Measurements from ENCODE around the gene PRTG.
"Not testable (repeated sequence)": the region's sequence is repeated elsewhere in the genome, so short reads cannot be mapped to it uniquely, and the experiment has no call there.

The PRTG gene

GRCh38 chr15:55601374-55601773 is 141.6 kb downstream of the PRTG start:
- WGBS = 96% methylated on average over 4 of the region's 5 CpGs

GRCh38 chr15:55599439-55599838 is 143.5 kb downstream of the PRTG start:
- H3K14ac ChIP-seq (ENCODE audit: low read length in 2 of 2) = no peak overlapping the region
- H2BK5ac ChIP-seq (ENCODE audit: low read depth, low read length, poor library complexity, severe bottlenecking) = no peak overlapping the region
- H3K23ac ChIP-seq (ENCODE audit: low read length in 2 of 2) = no peak overlapping the region
- no peak overlapping the region for H2BK15ac ChIP-seq (ENCODE audit: low read depth, poor library complexity, severe bottlenecking)
- H3K27ac ChIP-seq (ENCODE audit: low read length, poor library complexity, severe bottlenecking) = no peak overlapping the region
- no peak overlapping the region for H3K4me3 ChIP-seq (ENCODE audit: insufficient read depth in 1 of 2, low read depth in 1 of 2, low read length in 2 of 2)
- H3K4me1 ChIP-seq (ENCODE audit: control insufficient read depth, insufficient read depth, low read depth, low read length) = no peaks in the 10 kb centered on the region
- DNase-seq = no peak
- no peak overlapping the region for H2BK12ac ChIP-seq (ENCODE audit: low read length in 2 of 2)
- no peaks in the 10 kb centered on the region for H3K9me3 ChIP-seq (ENCODE audit: control insufficient read depth, low read length)
- H3K18ac ChIP-seq (ENCODE audit: low read depth in 1 of 2, low read length in 2 of 2) = no peak overlapping the region
- no peak overlapping the region for H3K9ac ChIP-seq (ENCODE audit: low read length)
- no peak overlapping the region for H3K4ac ChIP-seq (ENCODE audit: low read depth in 1 of 2, low read length in 2 of 2)
- H2AFZ ChIP-seq (ENCODE audit: low read depth, low read length) = no peak overlapping the region
- no peaks in the 10 kb centered on the region for H3K36me3 ChIP-seq (ENCODE audit: control insufficient read depth in 1 of 2, insufficient read depth in 2 of 2, low read depth in 1 of 2, low read length in 2 of 2)
- 98% methylated on average over 3 of the region's 3 CpGs for WGBS
- no peak overlapping the region for H3K4me2 ChIP-seq (ENCODE audit: low read length, poor library complexity, severe bottlenecking)
- H2AK5ac ChIP-seq (ENCODE audit: low read length, severe bottlenecking) = no peak overlapping the region
- H3K79me1 ChIP-seq (replicated peaks; ENCODE audit: low read length, poor library complexity, severe bottlenecking) = no peaks in the 10 kb centered on the region
- H2BK120ac ChIP-seq (ENCODE audit: low read depth, low read length) = no peak overlapping the region
- no peaks in the 10 kb centered on the region for H3K27me3 ChIP-seq (ENCODE audit: control insufficient read depth in 1 of 2, insufficient read depth in 1 of 2, low read length in 2 of 2)
- H4K91ac ChIP-seq (ENCODE audit: low read length) = no peak overlapping the region
- no peak overlapping the region for H4K8ac ChIP-seq (ENCODE audit: low read length)

More at GRCh38 chr15:55601374-55601773, 141.6 kb downstream of the PRTG start:
- Histone ChIP-seq H3K4me3 (ENCODE audit: insufficient read depth in 1 of 2, low read depth in 1 of 2, low read length in 2 of 2) (no peak overlapping the region), H2BK5ac (ENCODE audit: low read depth, low read length, poor library complexity, severe bottlenecking) (no peak overlapping the region), H4K91ac (ENCODE audit: low read length) (no peak overlapping the region), H3K4me1 (ENCODE audit: control insufficient read depth, insufficient read depth, low read depth, low read length) (no peaks in the 10 kb centered on the region), H3K23ac (ENCODE audit: low read length in 2 of 2) (no peak overlapping the region), H3K27ac (ENCODE audit: low read length, poor library complexity, severe bottlenecking) (no peak overlapping the region), H2BK15ac (ENCODE audit: low read depth, poor library complexity, severe bottlenecking) (no peak overlapping the region), H3K4ac (ENCODE audit: low read depth in 1 of 2, low read length in 2 of 2) (no peak overlapping the region), H2BK120ac (ENCODE audit: low read depth, low read length) (no peak overlapping the region), H2AK5ac (ENCODE audit: low read length, severe bottlenecking) (no peak overlapping the region), H3K14ac (ENCODE audit: low read length in 2 of 2) (no peak overlapping the region), H3K18ac (ENCODE audit: low read depth in 1 of 2, low read length in 2 of 2) (no peak overlapping the region), H2AFZ (ENCODE audit: low read depth, low read length) (no peak overlapping the region), H3K9me3 (ENCODE audit: control insufficient read depth, low read length) (peaks cover 3% of the 10 kb centered on the region), H3K36me3 (ENCODE audit: control insufficient read depth in 1 of 2, insufficient read depth in 2 of 2, low read depth in 1 of 2, low read length in 2 of 2) (no peaks in the 10 kb centered on the region), H2BK12ac (ENCODE audit: low read length in 2 of 2) (no peak overlapping the region), H3K79me1 (replicated peaks; ENCODE audit: low read length, poor library complexity, severe bottlenecking) (no peaks in the 10 kb centered on the region), H3K27me3 (ENCODE audit: control insufficient read depth in 1 of 2, insufficient read depth in 1 of 2, low read length in 2 of 2) (no peaks in the 10 kb centered on the region), H4K8ac (ENCODE audit: low read length) (no peak overlapping the region), H3K4me2 (ENCODE audit: low read length, poor library complexity, severe bottlenecking) (no peak overlapping the region), H3K9ac (ENCODE audit: low read length) (no peak overlapping the region)
- DNase-seq = no peak

DNA sequence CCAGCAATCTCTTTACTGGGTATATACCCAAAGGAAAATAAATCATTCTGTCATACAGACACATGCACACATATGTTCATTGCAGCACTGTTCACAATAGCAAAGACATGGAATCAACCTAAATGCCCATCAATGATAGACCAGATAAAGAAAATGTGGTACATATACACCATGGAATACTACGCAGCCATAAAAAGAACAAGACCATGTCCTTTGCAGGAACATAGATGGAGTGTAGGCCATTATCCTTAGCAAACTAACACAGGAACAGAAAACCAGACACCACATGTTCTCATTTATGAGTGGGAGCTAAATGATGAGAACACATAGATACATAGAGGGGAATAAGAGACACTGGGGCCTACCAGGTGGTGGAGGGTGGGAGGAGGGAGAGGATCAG is 149.9 kb downstream of the PRTG start:
- H2BK15ac ChIP-seq (ENCODE audit: low read depth, poor library complexity, severe bottlenecking); H3K14ac ChIP-seq (ENCODE audit: low read length in 2 of 2); H2BK12ac ChIP-seq (ENCODE audit: low read length in 2 of 2); H2BK120ac ChIP-seq (ENCODE audit: low read depth, low read length); H2AK5ac ChIP-seq (ENCODE audit: low read length, severe bottlenecking); H3K9me3 ChIP-seq (ENCODE audit: control insufficient read depth, low read length); H2BK5ac ChIP-seq (ENCODE audit: low read depth, low read length, poor library complexity, severe bottlenecking); H2AFZ ChIP-seq (ENCODE audit: low read depth, low read length); H3K23ac ChIP-seq (ENCODE audit: low read length in 2 of 2); H3K27me3 ChIP-seq (ENCODE audit: control insufficient read depth in 1 of 2, insufficient read depth in 1 of 2, low read length in 2 of 2); DNase-seq; H3K79me1 ChIP-seq (replicated peaks; ENCODE audit: low read length, poor library complexity, severe bottlenecking); H3K4me1 ChIP-seq (ENCODE audit: control insufficient read depth, insufficient read depth, low read depth, low read length); H3K36me3 ChIP-seq (ENCODE audit: control insufficient read depth in 1 of 2, insufficient read depth in 2 of 2, low read depth in 1 of 2, low read length in 2 of 2); H4K8ac ChIP-seq (ENCODE audit: low read length); H3K4me3 ChIP-seq (ENCODE audit: insufficient read depth in 1 of 2, low read depth in 1 of 2, low read length in 2 of 2); H4K91ac ChIP-seq (ENCODE audit: low read length); H3K4ac ChIP-seq (ENCODE audit: low read depth in 1 of 2, low read length in 2 of 2); H3K4me2 ChIP-seq (ENCODE audit: low read length, poor library complexity, severe bottlenecking); H3K9ac ChIP-seq (ENCODE audit: low read length); H3K27ac ChIP-seq (ENCODE audit: low read length, poor library complexity, severe bottlenecking); H3K18ac ChIP-seq (ENCODE audit: low read depth in 1 of 2, low read length in 2 of 2): not testable (repeated sequence)
- 100% methylated on average over 1 of the region's 1 CpG for WGBS

DNA sequence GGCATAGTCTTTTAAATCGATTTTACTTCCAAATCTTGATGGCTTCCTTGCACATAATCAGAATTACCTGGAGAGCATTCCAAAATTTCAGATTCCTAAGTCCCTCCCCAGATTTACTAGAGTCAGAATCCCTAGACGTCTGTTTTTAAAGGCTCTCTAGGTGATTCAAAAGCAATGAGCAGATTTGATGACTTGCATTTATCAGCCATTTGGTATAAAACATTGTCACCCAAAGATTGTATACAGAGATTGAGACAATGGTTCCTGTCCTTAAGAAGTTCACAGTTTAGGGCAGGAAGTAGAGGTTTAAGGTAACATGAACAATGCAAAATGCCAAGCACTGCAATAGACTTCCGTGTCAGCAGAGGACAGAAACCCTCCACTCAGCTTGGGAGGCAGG is 152.2 kb downstream of the PRTG start:
- no peak for DNase-seq
- H2BK5ac ChIP-seq (ENCODE audit: low read depth, low read length, poor library complexity, severe bottlenecking) = no peak overlapping the region
- 80% methylated on average over 3 of the region's 3 CpGs for WGBS

More for the DNA sequence above, 152.2 kb downstream of the PRTG start:
- Histone ChIP-seq H2BK120ac (ENCODE audit: low read depth, low read length) (no peak overlapping the region), H3K14ac (ENCODE audit: low read length in 2 of 2) (no peak overlapping the region), H3K27me3 (ENCODE audit: control insufficient read depth in 1 of 2, insufficient read depth in 1 of 2, low read length in 2 of 2) (no peaks in the 10 kb centered on the region), H2BK12ac (ENCODE audit: low read length in 2 of 2) (no peak overlapping the region), H3K9me3 (ENCODE audit: control insufficient read depth, low read length) (no peaks in the 10 kb centered on the region), H3K4me1 (ENCODE audit: control insufficient read depth, insufficient read depth, low read depth, low read length) (peaks cover 2% of the 10 kb centered on the region), H4K91ac (ENCODE audit: low read length) (no peak overlapping the region), H2AFZ (ENCODE audit: low read depth, low read length) (no peak overlapping the region), H3K79me1 (replicated peaks; ENCODE audit: low read length, poor library complexity, severe bottlenecking) (peaks cover 4% of the 10 kb centered on the region), H3K23ac (ENCODE audit: low read length in 2 of 2) (no peak overlapping the region), H3K4ac (ENCODE audit: low read depth in 1 of 2, low read length in 2 of 2) (no peak overlapping the region), H3K27ac (ENCODE audit: low read length, poor library complexity, severe bottlenecking) (no peak overlapping the region), H3K4me2 (ENCODE audit: low read length, poor library complexity, severe bottlenecking) (no peak overlapping the region), H3K36me3 (ENCODE audit: control insufficient read depth in 1 of 2, insufficient read depth in 2 of 2, low read depth in 1 of 2, low read length in 2 of 2) (no peaks in the 10 kb centered on the region), H3K4me3 (ENCODE audit: insufficient read depth in 1 of 2, low read depth in 1 of 2, low read length in 2 of 2) (no peak overlapping the region), H2AK5ac (ENCODE audit: low read length, severe bottlenecking) (no peak overlapping the region), H3K9ac (ENCODE audit: low read length) (no peak overlapping the region), H3K18ac (ENCODE audit: low read depth in 1 of 2, low read length in 2 of 2) (no peak overlapping the region), H2BK15ac (ENCODE audit: low read depth, poor library complexity, severe bottlenecking) (no peak overlapping the region), H4K8ac (ENCODE audit: low read length) (no peak overlapping the region)

Measured in mesenchymal stem cell (in vitro differentiated cells and primary cell).